Measurements from ENCODE around the gene IL17C.

Gene IL17C

DNA sequence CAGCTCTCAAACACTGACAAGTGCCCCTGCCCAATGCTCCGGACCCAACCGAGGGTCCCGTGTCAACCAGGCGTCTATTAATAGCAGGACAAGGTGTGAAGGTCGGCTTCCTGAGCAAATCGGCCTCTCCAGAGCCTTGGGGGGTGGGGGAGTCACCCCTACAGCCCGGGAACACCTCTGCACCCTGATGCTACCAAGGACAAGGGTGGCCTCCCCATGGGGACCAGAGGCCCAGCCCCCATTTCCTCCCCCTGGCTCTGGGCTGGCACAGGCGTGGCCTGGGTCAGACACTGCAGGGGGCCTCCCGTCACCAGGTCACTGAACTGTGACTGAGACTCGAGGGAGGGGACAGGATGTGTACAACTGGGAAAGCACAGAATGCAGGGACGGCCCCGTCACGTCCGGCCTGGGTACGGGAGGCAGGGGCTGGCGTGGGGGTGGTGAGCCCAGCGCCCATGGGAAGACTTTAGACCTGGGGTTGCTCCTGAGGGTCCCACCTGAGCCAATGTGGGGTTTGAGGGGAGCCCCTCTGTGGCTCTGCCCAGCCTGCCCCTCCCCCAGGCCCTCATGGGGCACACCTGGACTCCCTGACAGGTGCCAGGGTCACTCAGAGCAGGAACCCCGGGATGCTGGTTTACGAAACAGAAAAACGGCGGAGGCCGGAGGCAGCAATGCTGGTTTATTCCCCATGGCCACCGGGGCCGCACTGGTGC is 13.1 kb downstream of the IL17C start:
- in situ Hi-C loops (cut with HindIII; ENCODE audit: low pct_ligation_motif_present, low sequenced_read_pairs), result no loop called here
- TF ChIP-seq, protein P1, sequence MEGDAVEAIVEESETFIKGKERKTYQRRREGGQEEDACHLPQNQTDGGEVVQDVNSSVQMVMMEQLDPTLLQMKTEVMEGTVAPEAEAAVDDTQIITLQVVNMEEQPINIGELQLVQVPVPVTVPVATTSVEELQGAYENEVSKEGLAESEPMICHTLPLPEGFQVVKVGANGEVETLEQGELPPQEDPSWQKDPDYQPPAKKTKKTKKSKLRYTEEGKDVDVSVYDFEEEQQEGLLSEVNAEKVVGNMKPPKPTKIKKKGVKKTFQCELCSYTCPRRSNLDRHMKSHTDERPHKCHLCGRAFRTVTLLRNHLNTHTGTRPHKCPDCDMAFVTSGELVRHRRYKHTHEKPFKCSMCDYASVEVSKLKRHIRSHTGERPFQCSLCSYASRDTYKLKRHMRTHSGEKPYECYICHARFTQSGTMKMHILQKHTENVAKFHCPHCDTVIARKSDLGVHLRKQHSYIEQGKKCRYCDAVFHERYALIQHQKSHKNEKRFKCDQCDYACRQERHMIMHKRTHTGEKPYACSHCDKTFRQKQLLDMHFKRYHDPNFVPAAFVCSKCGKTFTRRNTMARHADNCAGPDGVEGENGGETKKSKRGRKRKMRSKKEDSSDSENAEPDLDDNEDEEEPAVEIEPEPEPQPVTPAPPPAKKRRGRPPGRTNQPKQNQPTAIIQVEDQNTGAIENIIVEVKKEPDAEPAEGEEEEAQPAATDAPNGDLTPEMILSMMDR (IDR thresholded peaks at IDR 0.05; ENCODE audit: low read depth, low read length, missing control alignments), result no peak
- peak overlapping the region; percentile 88 for H3K27ac ChIP-seq
- H3K4me3 ChIP-seq (ENCODE audit: low read depth, low read length), result peak overlapping the region; percentile 81
- peak; percentile 56 for DNase-seq
- H3K36me3 ChIP-seq (replicated peaks), result peaks cover 47% of the 10 kb centered on the region
- H3K27me3 ChIP-seq (replicated peaks), result no peaks in the 10 kb centered on the region

DNA sequence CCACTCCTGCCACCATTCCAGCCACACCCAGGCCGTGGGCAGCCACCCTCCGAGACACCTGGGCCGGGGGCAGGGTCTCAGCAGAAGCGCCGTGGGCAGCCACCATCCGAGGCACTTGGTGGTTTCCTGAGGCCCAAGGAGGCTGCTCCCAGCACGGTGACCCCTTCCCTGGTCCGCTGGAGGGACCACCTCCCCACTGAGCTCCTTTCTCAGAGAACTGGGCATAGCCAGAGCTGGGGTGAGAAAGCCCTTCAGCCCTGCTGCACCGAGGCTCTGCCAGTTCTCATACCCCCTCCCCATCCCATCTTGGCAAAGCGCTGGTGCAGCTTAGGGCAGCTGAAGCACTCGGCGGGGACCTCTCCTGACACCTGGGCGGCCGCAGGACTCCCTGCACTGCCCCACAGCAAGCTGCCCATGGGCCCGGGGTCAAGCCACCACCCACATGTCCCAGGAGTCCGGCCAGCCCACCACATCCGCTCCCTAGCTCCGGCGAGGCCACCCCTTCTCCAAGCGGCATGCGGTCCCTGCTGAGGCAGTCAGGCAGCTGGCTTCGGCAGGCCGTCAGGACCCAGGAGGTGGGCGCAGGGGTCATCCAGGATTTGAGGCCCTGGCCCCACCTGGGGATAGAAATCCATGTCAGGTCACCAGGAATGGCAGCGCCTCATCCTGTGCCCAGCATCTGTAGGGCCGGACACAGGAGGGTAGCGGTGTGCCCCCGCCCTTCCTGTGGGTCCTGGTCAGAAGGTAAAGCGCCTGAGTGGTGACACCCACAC is 13.8 kb downstream of the IL17C start:
- no peak for DNase-seq
- Histone ChIP-seq H3K4me3 (ENCODE audit: low read depth, low read length) (no peak overlapping the region), H3K27ac (peak overlapping the region; percentile 88), H3K36me3 (replicated peaks) (peaks cover 52% of the 10 kb centered on the region), H3K27me3 (replicated peaks) (no peaks in the 10 kb centered on the region)
- in situ Hi-C loops (cut with HindIII; ENCODE audit: low pct_ligation_motif_present, low sequenced_read_pairs), result no loop called here
- TF ChIP-seq, protein P1 (IDR thresholded peaks at IDR 0.05; ENCODE audit: low read depth, low read length, missing control alignments), result peak; percentile 2

DNA sequence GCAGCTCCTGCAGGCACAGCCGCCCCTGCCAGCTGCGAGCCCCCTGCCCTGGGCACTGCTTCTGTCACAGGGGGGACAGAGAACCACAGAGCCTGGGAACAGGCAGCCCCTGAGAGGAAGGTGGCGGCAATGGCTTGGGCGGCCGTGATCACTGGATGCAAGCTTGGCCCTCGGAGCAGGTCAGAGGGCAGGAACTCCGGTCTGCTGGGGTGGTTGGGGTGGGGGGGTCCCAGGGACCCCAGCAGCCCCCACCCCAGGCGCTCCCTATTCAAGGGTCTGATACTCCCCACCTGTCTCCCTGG is 14.3 kb downstream of the IL17C start:
- H3K36me3 ChIP-seq (replicated peaks), result peaks cover 58% of the 10 kb centered on the region
- TF ChIP-seq, protein P1 (IDR thresholded peaks at IDR 0.05; ENCODE audit: low read depth, low read length, missing control alignments), result no peak
- no peak for DNase-seq
- H3K4me3 ChIP-seq (ENCODE audit: low read depth, low read length), result no peak overlapping the region
- no peak overlapping the region for H3K27ac ChIP-seq
- in situ Hi-C loops (cut with HindIII; ENCODE audit: low pct_ligation_motif_present, low sequenced_read_pairs), result no loop called here
- no peaks in the 10 kb centered on the region for H3K27me3 ChIP-seq (replicated peaks)

DNA sequence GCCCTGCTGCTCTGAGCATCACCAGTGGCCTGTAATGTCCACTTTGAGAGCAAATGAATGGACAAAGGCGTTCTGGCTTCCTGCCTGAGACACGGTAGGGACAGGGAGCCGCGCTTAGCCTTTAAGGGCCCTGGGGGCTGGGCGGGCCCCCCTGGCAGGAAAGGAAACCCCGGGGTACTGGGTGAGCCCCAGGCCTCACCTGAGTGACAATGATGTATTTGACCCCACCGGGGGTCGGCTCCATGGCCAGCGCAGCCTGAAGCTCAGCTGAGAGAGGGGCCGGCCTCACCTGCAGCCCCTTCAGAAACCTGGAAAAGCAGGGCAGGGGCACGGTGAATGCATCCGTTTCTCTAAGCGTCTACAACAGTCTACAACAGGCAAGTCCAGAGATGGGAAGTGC is 14.7 kb downstream of the IL17C start:
- no peak for DNase-seq
- TF ChIP-seq, protein P1 (IDR thresholded peaks at IDR 0.05; ENCODE audit: low read depth, low read length, missing control alignments), result no peak
- peaks cover 62% of the 10 kb centered on the region for H3K36me3 ChIP-seq (replicated peaks)
- in situ Hi-C loops (cut with HindIII; ENCODE audit: low pct_ligation_motif_present, low sequenced_read_pairs), result no loop called here
- H3K27ac ChIP-seq, result no peak overlapping the region
- H3K27me3 ChIP-seq (replicated peaks), result no peaks in the 10 kb centered on the region
- no peak overlapping the region for H3K4me3 ChIP-seq (ENCODE audit: low read depth, low read length)

DNA sequence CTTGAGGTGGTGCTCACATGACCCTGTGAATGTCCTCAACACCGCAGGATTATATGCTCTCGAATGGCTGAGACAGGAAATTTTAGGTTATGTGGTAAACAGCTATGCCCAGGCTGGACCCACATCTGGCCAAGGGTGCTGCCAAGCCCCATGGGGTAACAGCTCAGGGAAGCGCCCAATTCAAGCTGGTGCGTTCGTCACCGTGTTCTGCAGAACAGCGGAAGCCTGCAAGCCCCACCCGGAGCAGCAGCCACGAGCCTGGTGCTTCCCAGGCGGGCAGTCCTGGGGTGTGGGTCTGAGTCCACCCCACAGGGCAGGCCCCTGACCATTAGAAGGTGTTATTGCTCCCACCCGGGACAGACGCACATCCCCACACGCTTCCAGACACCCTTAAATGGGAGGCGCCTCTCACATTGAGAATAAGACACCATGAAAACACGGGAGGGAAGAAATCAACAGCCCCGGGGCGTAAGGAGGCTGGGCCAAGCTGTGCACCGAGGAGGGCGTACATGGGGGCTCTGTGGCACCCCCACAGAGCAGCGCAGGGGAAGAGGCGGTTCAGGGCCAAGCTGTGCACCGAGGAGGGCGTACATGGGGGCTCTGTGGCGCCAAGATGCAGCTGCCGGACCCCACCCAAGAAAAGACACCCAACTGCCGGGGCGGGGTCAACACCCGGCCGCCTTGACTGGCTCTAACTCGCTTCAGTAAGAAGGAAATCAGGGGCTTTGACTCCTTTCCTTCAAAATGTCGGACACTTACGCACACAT is 15.4 kb downstream of the IL17C start:
- TF ChIP-seq, protein P1 (IDR thresholded peaks at IDR 0.05; ENCODE audit: low read depth, low read length, missing control alignments), result no peak
- in situ Hi-C loops (cut with HindIII; ENCODE audit: low pct_ligation_motif_present, low sequenced_read_pairs), result no loop called here
- Histone ChIP-seq H3K27me3 (replicated peaks) (no peaks in the 10 kb centered on the region), H3K27ac (no peak overlapping the region), H3K4me3 (ENCODE audit: low read depth, low read length) (no peak overlapping the region), H3K36me3 (replicated peaks) (peaks cover 62% of the 10 kb centered on the region)
- no peak for DNase-seq

Data from brain microvascular endothelial cell (primary cell).